Measurements from ENCODE around the gene DLD.
"Not testable (repeated sequence)": the region's sequence is repeated elsewhere in the genome, so short reads cannot be mapped to it uniquely, and the experiment has no call there.

DLD gene

GRCh38 chr7:107847168-107847835, 43.7 kb upstream of the DLD start:
- Histone ChIP-seq H3K27ac (ENCODE audit: low read length, poor library complexity, severe bottlenecking) (no peak overlapping the region), H3K23ac (ENCODE audit: low read length in 2 of 2) (no peak overlapping the region), H3K14ac (ENCODE audit: low read length in 2 of 2) (no peak overlapping the region), H3K9ac (ENCODE audit: low read length) (no peak overlapping the region), H3K36me3 (ENCODE audit: control insufficient read depth in 1 of 2, insufficient read depth in 2 of 2, low read depth in 1 of 2, low read length in 2 of 2) (no peaks in the 10 kb centered on the region), H3K9me3 (ENCODE audit: control insufficient read depth, low read length) (no peaks in the 10 kb centered on the region), H3K27me3 (ENCODE audit: control insufficient read depth in 1 of 2, insufficient read depth in 1 of 2, low read length in 2 of 2) (no peaks in the 10 kb centered on the region), H2AK5ac (ENCODE audit: low read length, severe bottlenecking) (no peak overlapping the region), H3K18ac (ENCODE audit: low read depth in 1 of 2, low read length in 2 of 2) (no peak overlapping the region), H3K79me1 (replicated peaks; ENCODE audit: low read length, poor library complexity, severe bottlenecking) (no peaks in the 10 kb centered on the region), H4K91ac (ENCODE audit: low read length) (no peak overlapping the region), H2AFZ (ENCODE audit: low read depth, low read length) (no peak overlapping the region), H3K4me1 (ENCODE audit: control insufficient read depth, insufficient read depth, low read depth, low read length) (no peaks in the 10 kb centered on the region), H2BK5ac (ENCODE audit: low read depth, low read length, poor library complexity, severe bottlenecking) (no peak overlapping the region), H4K8ac (ENCODE audit: low read length) (no peak overlapping the region), H2BK120ac (ENCODE audit: low read depth, low read length) (no peak overlapping the region), H2BK15ac (ENCODE audit: low read depth, poor library complexity, severe bottlenecking) (no peak overlapping the region), H3K4ac (ENCODE audit: low read depth in 1 of 2, low read length in 2 of 2) (no peak overlapping the region), H3K4me2 (ENCODE audit: low read length, poor library complexity, severe bottlenecking) (no peak overlapping the region), H3K4me3 (ENCODE audit: insufficient read depth in 1 of 2, low read depth in 1 of 2, low read length in 2 of 2) (no peak overlapping the region), H2BK12ac (ENCODE audit: low read length in 2 of 2) (no peak overlapping the region)
- WGBS, result 89% methylated on average over 17 of the region's 18 CpGs
- no peak for DNase-seq

- not testable (repeated sequence) for H3K9ac ChIP-seq (ENCODE audit: low read length); H3K4me1 ChIP-seq (ENCODE audit: control insufficient read depth, insufficient read depth, low read depth, low read length); H3K4ac ChIP-seq (ENCODE audit: low read depth in 1 of 2, low read length in 2 of 2); H3K14ac ChIP-seq (ENCODE audit: low read length in 2 of 2); H2BK15ac ChIP-seq (ENCODE audit: low read depth, poor library complexity, severe bottlenecking); H2BK12ac ChIP-seq (ENCODE audit: low read length in 2 of 2); H3K4me2 ChIP-seq (ENCODE audit: low read length, poor library complexity, severe bottlenecking); H2AK5ac ChIP-seq (ENCODE audit: low read length, severe bottlenecking); H4K91ac ChIP-seq (ENCODE audit: low read length); H3K36me3 ChIP-seq (ENCODE audit: control insufficient read depth in 1 of 2, insufficient read depth in 2 of 2, low read depth in 1 of 2, low read length in 2 of 2); H3K23ac ChIP-seq (ENCODE audit: low read length in 2 of 2); H3K79me1 ChIP-seq (replicated peaks; ENCODE audit: low read length, poor library complexity, severe bottlenecking); H4K8ac ChIP-seq (ENCODE audit: low read length); H3K27ac ChIP-seq (ENCODE audit: low read length, poor library complexity, severe bottlenecking); H3K4me3 ChIP-seq (ENCODE audit: insufficient read depth in 1 of 2, low read depth in 1 of 2, low read length in 2 of 2); H3K27me3 ChIP-seq (ENCODE audit: control insufficient read depth in 1 of 2, insufficient read depth in 1 of 2, low read length in 2 of 2); H3K18ac ChIP-seq (ENCODE audit: low read depth in 1 of 2, low read length in 2 of 2); H3K9me3 ChIP-seq (ENCODE audit: control insufficient read depth, low read length); H2BK5ac ChIP-seq (ENCODE audit: low read depth, low read length, poor library complexity, severe bottlenecking); H2BK120ac ChIP-seq (ENCODE audit: low read depth, low read length); DNase-seq; H2AFZ ChIP-seq (ENCODE audit: low read depth, low read length)
- 92% methylated on average over 15 of the region's 20 CpGs for WGBS
Observed at GRCh38 chr7:107847836-107848175, 43.2 kb upstream of the DLD start.

GRCh38 chr7:107848211-107848610, 42.8 kb upstream of the DLD start:
- H4K91ac ChIP-seq (ENCODE audit: low read length); H3K4me1 ChIP-seq (ENCODE audit: control insufficient read depth, insufficient read depth, low read depth, low read length); H3K4me3 ChIP-seq (ENCODE audit: insufficient read depth in 1 of 2, low read depth in 1 of 2, low read length in 2 of 2); H3K9ac ChIP-seq (ENCODE audit: low read length); H2BK12ac ChIP-seq (ENCODE audit: low read length in 2 of 2); H3K14ac ChIP-seq (ENCODE audit: low read length in 2 of 2); H3K23ac ChIP-seq (ENCODE audit: low read length in 2 of 2); H3K4me2 ChIP-seq (ENCODE audit: low read length, poor library complexity, severe bottlenecking); H2BK120ac ChIP-seq (ENCODE audit: low read depth, low read length); H4K8ac ChIP-seq (ENCODE audit: low read length); H3K36me3 ChIP-seq (ENCODE audit: control insufficient read depth in 1 of 2, insufficient read depth in 2 of 2, low read depth in 1 of 2, low read length in 2 of 2); H3K27me3 ChIP-seq (ENCODE audit: control insufficient read depth in 1 of 2, insufficient read depth in 1 of 2, low read length in 2 of 2); H2BK15ac ChIP-seq (ENCODE audit: low read depth, poor library complexity, severe bottlenecking); H2AFZ ChIP-seq (ENCODE audit: low read depth, low read length); H2AK5ac ChIP-seq (ENCODE audit: low read length, severe bottlenecking); H3K27ac ChIP-seq (ENCODE audit: low read length, poor library complexity, severe bottlenecking); DNase-seq; H3K9me3 ChIP-seq (ENCODE audit: control insufficient read depth, low read length); H3K4ac ChIP-seq (ENCODE audit: low read depth in 1 of 2, low read length in 2 of 2); H3K79me1 ChIP-seq (replicated peaks; ENCODE audit: low read length, poor library complexity, severe bottlenecking); H2BK5ac ChIP-seq (ENCODE audit: low read depth, low read length, poor library complexity, severe bottlenecking); H3K18ac ChIP-seq (ENCODE audit: low read depth in 1 of 2, low read length in 2 of 2): not testable (repeated sequence)
- 96% methylated on average over 15 of the region's 31 CpGs for WGBS

- Histone ChIP-seq H3K79me1 (replicated peaks; ENCODE audit: low read length, poor library complexity, severe bottlenecking) (no peaks in the 10 kb centered on the region), H3K36me3 (ENCODE audit: control insufficient read depth in 1 of 2, insufficient read depth in 2 of 2, low read depth in 1 of 2, low read length in 2 of 2) (no peaks in the 10 kb centered on the region), H3K4me2 (ENCODE audit: low read length, poor library complexity, severe bottlenecking) (no peak overlapping the region), H3K4me3 (ENCODE audit: insufficient read depth in 1 of 2, low read depth in 1 of 2, low read length in 2 of 2) (no peak overlapping the region), H3K4me1 (ENCODE audit: control insufficient read depth, insufficient read depth, low read depth, low read length) (no peaks in the 10 kb centered on the region), H3K14ac (ENCODE audit: low read length in 2 of 2) (no peak overlapping the region), H2AFZ (ENCODE audit: low read depth, low read length) (no peak overlapping the region), H3K4ac (ENCODE audit: low read depth in 1 of 2, low read length in 2 of 2) (no peak overlapping the region), H4K8ac (ENCODE audit: low read length) (no peak overlapping the region), H3K27me3 (ENCODE audit: control insufficient read depth in 1 of 2, insufficient read depth in 1 of 2, low read length in 2 of 2) (peaks cover 15% of the 10 kb centered on the region in 2 experiments), H2BK120ac (ENCODE audit: low read depth, low read length) (no peak overlapping the region), H2BK5ac (ENCODE audit: low read depth, low read length, poor library complexity, severe bottlenecking) (no peak overlapping the region), H2BK12ac (ENCODE audit: low read length in 2 of 2) (no peak overlapping the region), H3K9ac (ENCODE audit: low read length) (no peak overlapping the region), H3K27ac (ENCODE audit: low read length, poor library complexity, severe bottlenecking) (no peak overlapping the region), H3K9me3 (ENCODE audit: control insufficient read depth, low read length) (no peaks in the 10 kb centered on the region), H3K18ac (ENCODE audit: low read depth in 1 of 2, low read length in 2 of 2) (no peak overlapping the region), H2BK15ac (ENCODE audit: low read depth, poor library complexity, severe bottlenecking) (no peak overlapping the region), H4K91ac (ENCODE audit: low read length) (no peak overlapping the region), H2AK5ac (ENCODE audit: low read length, severe bottlenecking) (no peak overlapping the region), H3K23ac (ENCODE audit: low read length in 2 of 2) (no peak overlapping the region)
- DNase-seq, result no peak
- WGBS, result 96% methylated on average over 3 of the region's 4 CpGs
Observed at GRCh38 chr7:107850216-107850615, 40.8 kb upstream of the DLD start.

All from mesenchymal stem cell (in vitro differentiated cells and primary cell).